ENCODE measurements around the gene C2.
"Not testable (repeated sequence)": the region's sequence is repeated elsewhere in the genome, so short reads cannot be mapped to it uniquely, and the experiment has no call there.

The C2 gene

GRCh38 chr6:31978831-31979230 lies 51.3 kb downstream of the C2 start:
- no peak for DNase-seq (ENCODE audit: low read depth)

- no peak for DNase-seq (ENCODE audit: low read depth)
Observed at GRCh38 chr6:31979238-31979898, 51.9 kb downstream of the C2 start.

- DNase-seq (ENCODE audit: low read depth): not testable (repeated sequence)
Observed at GRCh38 chr6:31980195-31980876, 52.8 kb downstream of the C2 start.

GRCh38 chr6:31980998-31981397 lies 53.5 kb downstream of the C2 start:
- not testable (repeated sequence) for DNase-seq (ENCODE audit: low read depth)

- DNase-seq (ENCODE audit: low read depth): not testable (repeated sequence)
Observed at GRCh38 chr6:31981744-31982143, 54.2 kb downstream of the C2 start, which contains the start of gene C4A. Gene C4A (plus strand): TSS chr6:31982057. CDS start chr6:31982108, 51 bp downstream.

DNA sequence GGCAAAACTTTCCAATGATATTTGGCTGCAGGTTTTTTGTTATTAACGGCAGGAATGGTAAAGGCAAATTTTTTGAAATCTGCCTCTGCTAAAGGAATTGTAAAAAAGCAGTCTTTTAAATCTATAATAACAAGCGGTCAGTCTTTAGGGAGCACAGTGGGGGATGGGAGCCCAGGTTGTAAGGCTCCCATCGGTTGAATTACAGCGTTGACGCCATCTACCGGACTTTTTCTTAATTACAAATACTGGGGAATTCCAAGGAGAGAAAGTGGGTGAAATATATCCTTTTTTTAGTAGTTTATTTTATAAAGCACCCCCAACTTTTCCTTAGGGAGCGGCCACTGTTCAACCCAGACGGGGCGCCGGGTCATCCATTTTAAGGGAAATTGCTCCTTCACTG lies 61.8 kb downstream of the C2 start:
- DNase-seq (ENCODE audit: low read depth): not testable (repeated sequence)

DNA sequence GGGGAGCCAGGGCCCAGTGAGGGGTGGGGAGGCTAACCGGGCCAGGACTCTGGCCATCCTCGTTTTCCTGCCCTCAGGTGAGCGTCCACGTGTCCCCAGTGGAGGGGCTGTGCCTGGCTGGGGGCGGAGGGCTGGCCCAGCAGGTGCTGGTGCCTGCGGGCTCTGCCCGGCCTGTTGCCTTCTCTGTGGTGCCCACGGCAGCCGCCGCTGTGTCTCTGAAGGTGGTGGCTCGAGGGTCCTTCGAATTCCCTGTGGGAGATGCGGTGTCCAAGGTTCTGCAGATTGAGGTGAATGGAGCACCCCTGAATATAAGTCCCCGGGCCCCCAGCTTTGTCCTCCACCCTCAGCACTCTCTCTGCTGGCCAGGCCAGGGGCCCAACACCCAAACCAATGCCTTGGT lies 66.9 kb downstream of the C2 start:
- DNase-seq (ENCODE audit: low read depth): not testable (repeated sequence)

Data from EH (cell line).